Activated B cell treated with CpG ODN at 0.5 μM for 24 hours (primary cell): ENCODE data around the gene HYDIN. TPM values are rescaled to one million over a fixed set of nuclear protein-coding genes. Genes with fewer than 3 reads are reported as not detected.

Source experiments
- ATAC-seq: fragments of 200-7000 bp; cut with Tn5 transposase; one replicate; pipeline ENCODE4 v1.10.0; 2021; ENCODE audit warnings: low read depth, mild to moderate bottlenecking, moderate library complexity
- CTCF ChIA-PET: fragments of 350-600 bp; sonication (Branson Sonifier 250); formaldehyde crosslinking; loops from one replicate; lab custom pipeline; 2021; ENCODE audit warnings: antibody characterized with exemption; lab: Charles Lee
- POLR2A ChIA-PET: fragments of 350-600 bp; sonication (Branson Sonifier 250); formaldehyde crosslinking; loops from one replicate; lab custom pipeline; 2021; ENCODE audit warnings: antibody characterized with exemption; lab: Charles Lee
- DNase-seq: peaks from one replicate; pipeline ENCODE4 v3.0.0; 2022
- H3K27ac Mint-ChIP-seq: one replicate; pipeline ENCODE4 v1.8.0; 2020; ENCODE audit warnings: mixed read lengths
- H3K27me3 Mint-ChIP-seq: one replicate; pipeline ENCODE4 v1.8.0; 2021; ENCODE audit warnings: mixed read lengths
- H3K36me3 Mint-ChIP-seq: one replicate; pipeline ENCODE4 v1.8.0; 2021; ENCODE audit warnings: low read depth, mixed read lengths
- H3K4me1 Mint-ChIP-seq: one replicate; pipeline ENCODE4 v1.8.0; 2021; ENCODE audit warnings: mixed read lengths
- H3K4me3 Mint-ChIP-seq: one replicate; pipeline ENCODE4 v1.8.0; 2020; ENCODE audit warnings: mild to moderate bottlenecking, mixed read lengths
- H3K9me3 Mint-ChIP-seq: one replicate; pipeline ENCODE4 v1.8.0; 2020; ENCODE audit warnings: mixed read lengths
- intact Hi-C: fragments of 100-400 bp; cut with micrococcal nuclease; formaldehyde crosslinking; loops from one replicate; pipeline ENCODE4 v1.15.1; 2024
- total RNA-seq: library from RNA; stranded (reverse); gene quantifications from 2 replicates; pipeline ENCODE4 v1.2.3, GENCODE V29; 2022
- TF ChIP-seq, protein P1 (sequence below): fragments of 200-600 bp; IDR thresholded peaks from one replicate; pipeline ENCODE4 v1.8.0; 2022; ENCODE audit warnings: antibody characterized with exemption, mild to moderate bottlenecking

HYDIN gene
- total RNA-seq, 1 donor from 2014 or later, result not detected

DNA sequence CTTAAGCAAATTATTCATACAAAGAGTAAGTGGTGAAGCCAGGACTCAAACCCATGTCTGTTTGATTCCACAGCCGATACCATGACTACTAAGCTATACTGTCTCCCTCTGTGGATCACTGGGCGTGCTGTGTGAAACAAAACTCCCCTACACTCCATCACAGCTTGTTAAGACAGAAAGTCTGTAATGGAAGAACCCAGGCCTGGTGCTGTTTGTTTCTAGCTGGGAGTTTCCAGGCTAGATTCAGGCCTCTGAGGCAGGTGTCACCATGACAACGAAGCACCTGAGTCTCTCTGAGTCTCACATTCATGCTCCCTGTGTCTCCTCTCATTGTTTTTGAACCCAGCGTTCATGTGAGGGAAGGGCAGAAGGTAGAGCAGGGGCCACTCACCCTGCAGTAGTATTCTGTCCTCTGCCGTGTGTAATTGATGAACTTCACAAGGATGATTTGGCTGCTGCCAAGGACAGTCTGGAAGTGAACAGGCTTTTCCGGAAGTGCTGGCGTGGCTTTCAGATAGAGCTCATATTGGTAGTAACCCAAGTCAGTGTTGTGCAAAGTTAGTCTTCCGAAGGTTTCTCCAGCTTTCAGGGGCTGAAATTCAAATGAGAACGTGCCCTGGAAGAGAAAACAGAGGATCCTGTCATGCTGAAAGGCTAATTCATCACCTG is 421.0 kb downstream of the HYDIN start:
- Mint-ChIP-seq H3K36me3 (no peaks in the 10 kb centered on the region), H3K27ac (no peak overlapping the region), H3K9me3 (no peaks in the 10 kb centered on the region), H3K4me3 (no peak overlapping the region), H3K4me1 (no peaks in the 10 kb centered on the region), H3K27me3 (peaks cover 16% of the 10 kb centered on the region)
- ATAC-seq (no peak), DNase-seq (no peak)
- POLR2A ChIA-PET, result no interaction called here
- CTCF ChIA-PET, result no interaction called here
- TF ChIP-seq, protein P1, sequence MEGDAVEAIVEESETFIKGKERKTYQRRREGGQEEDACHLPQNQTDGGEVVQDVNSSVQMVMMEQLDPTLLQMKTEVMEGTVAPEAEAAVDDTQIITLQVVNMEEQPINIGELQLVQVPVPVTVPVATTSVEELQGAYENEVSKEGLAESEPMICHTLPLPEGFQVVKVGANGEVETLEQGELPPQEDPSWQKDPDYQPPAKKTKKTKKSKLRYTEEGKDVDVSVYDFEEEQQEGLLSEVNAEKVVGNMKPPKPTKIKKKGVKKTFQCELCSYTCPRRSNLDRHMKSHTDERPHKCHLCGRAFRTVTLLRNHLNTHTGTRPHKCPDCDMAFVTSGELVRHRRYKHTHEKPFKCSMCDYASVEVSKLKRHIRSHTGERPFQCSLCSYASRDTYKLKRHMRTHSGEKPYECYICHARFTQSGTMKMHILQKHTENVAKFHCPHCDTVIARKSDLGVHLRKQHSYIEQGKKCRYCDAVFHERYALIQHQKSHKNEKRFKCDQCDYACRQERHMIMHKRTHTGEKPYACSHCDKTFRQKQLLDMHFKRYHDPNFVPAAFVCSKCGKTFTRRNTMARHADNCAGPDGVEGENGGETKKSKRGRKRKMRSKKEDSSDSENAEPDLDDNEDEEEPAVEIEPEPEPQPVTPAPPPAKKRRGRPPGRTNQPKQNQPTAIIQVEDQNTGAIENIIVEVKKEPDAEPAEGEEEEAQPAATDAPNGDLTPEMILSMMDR, result no peak
- intact Hi-C loops, result loop anchor here (10.0 kb wide), 1 partner anchor 1285 kb away; the partner anchor contains the start of genes DHX38 and TXNL4B

- DNase-seq, result no peak
- ChIA-PET CTCF (no interaction called here), POLR2A (no interaction called here)
- no peak overlapping the region for H3K27ac Mint-ChIP-seq
- ATAC-seq, result no peak
- no peaks in the 10 kb centered on the region for H3K9me3 Mint-ChIP-seq
- TF ChIP-seq, protein P1, result no peak
- H3K4me3 Mint-ChIP-seq, result no peak overlapping the region
- H3K36me3 Mint-ChIP-seq, result no peaks in the 10 kb centered on the region
- peaks cover 17% of the 10 kb centered on the region for H3K27me3 Mint-ChIP-seq
- intact Hi-C loops, result loop anchor here (10.0 kb wide), 1 partner anchor 1286 kb away; the partner anchor contains the start of genes DHX38 and TXNL4B
- H3K4me1 Mint-ChIP-seq, result no peaks in the 10 kb centered on the region
These were observed 422.2 kb downstream of the HYDIN start for GRCh38 chr16:70808371-70808770.

- ChIA-PET POLR2A (no interaction called here), CTCF (no interaction called here)
- Mint-ChIP-seq H3K9me3 (peaks cover 4% of the 10 kb centered on the region), H3K27ac (no peak overlapping the region), H3K27me3 (peaks cover 17% of the 10 kb centered on the region), H3K36me3 (no peaks in the 10 kb centered on the region), H3K4me1 (peaks cover 8% of the 10 kb centered on the region), H3K4me3 (no peak overlapping the region)
- TF ChIP-seq, protein P1, result no peak
- intact Hi-C loops, result loop anchor here (10.0 kb wide), 1 partner anchor 1289 kb away; the partner anchor contains the start of genes DHX38 and TXNL4B
- ATAC-seq (no peak), DNase-seq (no peak)
These were observed 424.7 kb downstream of the HYDIN start for GRCh38 chr16:70805787-70806186.

GRCh38 chr16:70805380-70805779 is 425.1 kb downstream of the HYDIN start:
- TF ChIP-seq, protein P1, result no peak
- Mint-ChIP-seq H3K27ac (no peak overlapping the region), H3K9me3 (peaks cover 4% of the 10 kb centered on the region), H3K27me3 (peaks cover 17% of the 10 kb centered on the region), H3K4me3 (no peak overlapping the region), H3K36me3 (peaks cover 3% of the 10 kb centered on the region), H3K4me1 (peaks cover 11% of the 10 kb centered on the region)
- CTCF ChIA-PET, result no interaction called here
- ATAC-seq (no peak), DNase-seq (no peak)
- POLR2A ChIA-PET, result no interaction called here
- intact Hi-C loops, result loop anchor here (10.0 kb wide), 1 partner anchor 1289 kb away; the partner anchor contains the start of genes DHX38 and TXNL4B

DNA sequence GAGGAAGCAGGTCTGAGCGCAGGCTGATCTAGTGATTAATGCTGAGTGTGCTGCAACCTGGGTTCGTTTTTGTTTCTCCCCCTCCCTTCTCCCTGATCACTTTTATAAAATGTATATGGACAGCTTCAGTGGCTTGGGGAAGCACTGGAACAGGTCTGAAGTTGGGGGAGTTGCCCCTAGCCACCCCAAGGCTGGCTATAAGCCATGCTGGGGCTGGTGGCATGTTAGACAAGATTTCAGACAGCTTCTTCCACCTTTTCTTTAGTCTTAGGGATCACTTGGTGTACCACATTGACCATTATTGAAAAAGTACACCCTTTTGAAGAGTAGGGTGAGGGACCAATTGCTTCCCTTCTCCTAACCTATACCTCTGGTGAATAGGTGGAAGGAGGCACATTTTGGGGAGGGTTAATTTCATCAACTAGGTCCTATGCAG is 425.8 kb downstream of the HYDIN start:
- ChIA-PET CTCF (interaction anchor here (1.5 kb wide), 1 partner anchor 34 kb away, joined by 3 read pairs; no protein-coding TSS in a partner anchor), POLR2A (no interaction called here)
- TF ChIP-seq, protein P1, result no peak
- DNase-seq, result no peak
- no peak overlapping the region for H3K4me3 Mint-ChIP-seq
- intact Hi-C loops, result loop anchor here (10.0 kb wide), 1 partner anchor 1290 kb away; the partner anchor contains the start of genes DHX38 and TXNL4B
- no peak overlapping the region for H3K27ac Mint-ChIP-seq
- peaks cover 3% of the 10 kb centered on the region for H3K36me3 Mint-ChIP-seq
- no peak for ATAC-seq
- peaks cover 15% of the 10 kb centered on the region for H3K27me3 Mint-ChIP-seq
- H3K4me1 Mint-ChIP-seq, result peaks cover 17% of the 10 kb centered on the region
- peaks cover 4% of the 10 kb centered on the region for H3K9me3 Mint-ChIP-seq
